Inflammatory macrophage treated with lipopolysaccharide for 4 hours (primary cell): ENCODE data around the gene PUM1.
"Not testable (repeated sequence)": the region's sequence is repeated elsewhere in the genome, so short reads cannot be mapped to it uniquely, and the experiment has no call there.

Experiments
- DNase-seq: peaks from one replicate; pipeline ENCODE4 v3.0.0-alpha.2; 2020

The PUM1 gene

DNA sequence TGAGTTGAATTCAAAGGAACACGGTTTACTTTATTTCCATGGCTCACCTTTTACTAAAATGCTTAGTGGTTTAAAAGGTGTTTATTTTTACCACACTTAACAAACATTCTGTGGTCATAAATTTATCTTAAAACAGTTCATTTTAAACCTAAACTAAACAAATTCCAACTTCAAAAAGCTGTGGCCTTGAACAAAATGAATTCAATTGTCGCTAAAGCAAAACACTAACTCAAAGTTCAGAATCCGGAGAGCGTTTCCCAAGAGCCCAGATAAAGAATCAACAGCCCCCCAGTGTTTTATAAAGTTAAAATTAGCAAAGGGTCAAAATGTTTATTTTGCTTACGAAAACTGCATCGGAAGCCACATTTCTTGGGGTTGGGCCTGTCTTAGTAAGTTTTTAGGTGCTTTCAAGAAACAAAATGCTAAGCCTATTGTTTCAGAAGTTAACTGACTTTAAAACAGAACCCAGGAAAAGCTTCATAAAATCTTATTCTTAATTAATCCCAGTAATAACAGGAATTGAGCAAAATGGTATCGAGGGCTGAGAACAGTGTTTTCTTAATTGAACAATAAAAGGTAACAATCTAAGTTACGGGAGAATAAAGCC, 1.3 kb downstream of the PUM1 start:
- DNase-seq: no peak

- peak; percentile 9 for DNase-seq
Observed at GRCh38 chr1:31063631-31064030, 1.9 kb downstream of the PUM1 start.

GRCh38 chr1:31062867-31063380, 2.6 kb downstream of the PUM1 start:
- peak; percentile 36 for DNase-seq

- not testable (repeated sequence) for DNase-seq
Observed at GRCh38 chr1:31062162-31062866, 3.2 kb downstream of the PUM1 start.

- no peak for DNase-seq
Observed at GRCh38 chr1:31058012-31058411, 7.5 kb downstream of the PUM1 start.

GRCh38 chr1:31055953-31056352, 9.6 kb downstream of the PUM1 start:
- no peak for DNase-seq

GRCh38 chr1:31055501-31055900, 10.0 kb downstream of the PUM1 start:
- no peak for DNase-seq

DNA sequence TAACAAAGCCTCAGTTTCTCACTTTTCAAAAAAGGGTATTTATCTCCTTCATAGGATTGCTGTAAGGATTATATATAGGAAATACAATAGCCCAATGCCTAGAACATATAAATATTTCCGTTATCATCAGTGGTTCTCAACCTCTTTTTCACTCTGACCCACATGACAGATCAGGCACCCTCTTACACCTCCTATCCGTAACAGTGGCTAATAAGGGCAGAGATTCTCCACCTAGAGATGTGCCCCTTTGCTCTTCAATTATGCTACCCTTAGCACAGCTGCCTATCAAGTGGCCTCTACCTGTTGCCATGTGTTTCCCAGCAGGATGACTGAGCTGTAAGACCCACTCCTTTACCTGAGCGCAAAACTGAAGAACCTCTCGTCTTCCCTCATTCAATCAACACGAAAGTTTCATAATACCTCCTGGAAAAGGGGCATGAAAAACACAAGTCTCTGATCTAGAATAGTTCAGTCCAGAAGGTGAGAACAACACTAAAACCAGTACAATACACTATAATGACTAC, 10.5 kb downstream of the PUM1 start:
- no peak for DNase-seq

DNA sequence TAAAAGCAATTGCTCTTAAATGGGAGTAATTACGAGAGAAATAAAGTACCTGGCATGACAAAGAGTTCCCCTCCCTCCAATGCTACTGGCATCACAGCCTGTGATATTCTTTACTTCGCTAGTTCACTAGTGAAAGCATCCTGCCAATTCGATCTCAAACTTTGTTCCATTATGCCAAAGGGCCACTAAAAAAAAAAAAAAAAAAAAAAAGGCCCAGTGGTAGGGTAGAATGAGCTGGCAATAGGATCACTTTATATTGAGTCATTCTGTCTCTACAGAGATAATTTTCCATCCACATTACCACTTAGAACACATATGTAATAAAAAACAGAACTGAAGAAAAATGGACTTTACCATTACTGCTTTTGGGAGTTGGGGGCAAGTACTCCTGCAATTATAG, 11.2 kb downstream of the PUM1 start:
- DNase-seq: peak; percentile 7

GRCh38 chr1:31052613-31053012, 12.9 kb downstream of the PUM1 start:
- DNase-seq: not testable (repeated sequence)

DNA sequence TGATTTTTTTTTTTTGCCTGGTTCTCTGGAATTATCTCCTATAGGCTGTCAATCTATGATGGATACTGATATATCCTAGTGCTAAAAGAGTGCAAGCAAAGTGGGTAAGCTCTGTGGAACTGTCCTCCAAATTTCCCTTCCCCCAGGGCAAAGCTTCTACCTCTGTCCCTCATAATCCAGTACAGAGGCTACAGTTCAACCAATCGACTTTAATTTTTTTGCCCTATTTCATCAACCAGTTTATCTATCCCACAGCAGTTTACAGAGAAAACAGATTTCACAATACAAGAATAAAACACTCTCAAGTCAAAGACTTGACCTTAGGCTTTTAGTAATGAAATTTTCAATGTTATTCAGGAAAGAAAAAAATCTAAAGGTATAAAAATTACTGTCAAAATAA, 13.9 kb downstream of the PUM1 start:
- DNase-seq: no peak

GRCh38 chr1:31047507-31047906, 18.0 kb downstream of the PUM1 start:
- not testable (repeated sequence) for DNase-seq

GRCh38 chr1:31043631-31044030, 21.9 kb downstream of the PUM1 start:
- no peak for DNase-seq

DNA sequence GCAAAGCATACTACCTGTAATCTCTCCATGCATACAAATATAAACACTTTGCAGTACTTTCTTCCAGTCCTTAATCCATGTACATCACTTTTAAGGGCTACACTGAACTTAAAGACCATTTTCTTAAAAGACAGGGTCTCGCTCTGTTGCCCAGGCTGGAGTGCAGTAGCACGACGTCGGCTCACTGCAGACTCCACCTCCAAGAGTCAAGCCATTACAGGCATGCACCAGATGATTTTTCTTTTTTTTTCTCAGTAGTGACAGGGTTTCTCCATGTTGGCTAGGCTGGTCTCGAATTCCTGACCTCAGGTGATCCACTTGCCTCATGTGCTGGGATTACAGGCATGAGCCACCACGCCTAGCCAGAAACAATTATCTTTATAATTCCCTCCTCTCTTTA, 22.9 kb downstream of the PUM1 start:
- no peak for DNase-seq

- DNase-seq: no peak
Observed at GRCh38 chr1:31041529-31041928, 24.0 kb downstream of the PUM1 start.

GRCh38 chr1:31040038-31040437, 25.5 kb downstream of the PUM1 start:
- DNase-seq: no peak

DNA sequence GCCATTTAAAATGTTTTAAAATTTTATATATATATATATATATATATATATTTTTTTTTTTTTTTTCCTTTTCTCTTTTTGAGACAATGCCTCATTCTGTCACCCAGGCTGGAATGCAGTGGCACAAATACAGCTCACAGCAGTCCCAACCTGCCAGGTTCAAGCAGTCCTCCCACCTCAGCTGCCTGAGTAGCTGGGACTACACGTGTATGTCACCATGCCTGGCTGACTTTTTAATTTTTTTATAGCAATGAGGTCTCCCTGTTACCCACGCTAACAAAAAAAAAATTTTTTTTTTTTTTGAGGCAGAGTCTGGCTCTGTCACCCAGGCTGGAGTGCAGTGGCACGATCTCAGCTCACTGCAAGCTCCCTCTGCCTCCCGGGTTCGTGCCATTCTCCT, 26.6 kb downstream of the PUM1 start:
- DNase-seq: not testable (repeated sequence)

DNA sequence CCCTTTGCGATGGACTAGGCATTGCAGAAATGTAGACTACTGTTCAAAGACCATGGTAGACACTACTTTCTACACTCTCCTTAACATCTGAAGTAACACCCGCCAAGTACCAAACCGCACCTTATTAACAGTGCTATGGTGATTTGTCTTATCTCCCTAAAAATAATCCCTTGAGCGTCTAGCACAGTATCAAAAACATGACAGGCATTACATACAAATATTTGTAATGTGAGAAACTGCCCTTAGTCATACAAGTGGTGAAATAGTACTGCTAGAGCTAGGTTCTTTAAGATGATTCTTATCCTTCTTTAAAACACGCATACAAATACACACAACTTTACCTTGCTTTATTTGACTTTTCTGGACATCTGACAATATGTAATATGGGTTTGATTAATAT, 27.2 kb downstream of the PUM1 start:
- DNase-seq: no peak

DNA sequence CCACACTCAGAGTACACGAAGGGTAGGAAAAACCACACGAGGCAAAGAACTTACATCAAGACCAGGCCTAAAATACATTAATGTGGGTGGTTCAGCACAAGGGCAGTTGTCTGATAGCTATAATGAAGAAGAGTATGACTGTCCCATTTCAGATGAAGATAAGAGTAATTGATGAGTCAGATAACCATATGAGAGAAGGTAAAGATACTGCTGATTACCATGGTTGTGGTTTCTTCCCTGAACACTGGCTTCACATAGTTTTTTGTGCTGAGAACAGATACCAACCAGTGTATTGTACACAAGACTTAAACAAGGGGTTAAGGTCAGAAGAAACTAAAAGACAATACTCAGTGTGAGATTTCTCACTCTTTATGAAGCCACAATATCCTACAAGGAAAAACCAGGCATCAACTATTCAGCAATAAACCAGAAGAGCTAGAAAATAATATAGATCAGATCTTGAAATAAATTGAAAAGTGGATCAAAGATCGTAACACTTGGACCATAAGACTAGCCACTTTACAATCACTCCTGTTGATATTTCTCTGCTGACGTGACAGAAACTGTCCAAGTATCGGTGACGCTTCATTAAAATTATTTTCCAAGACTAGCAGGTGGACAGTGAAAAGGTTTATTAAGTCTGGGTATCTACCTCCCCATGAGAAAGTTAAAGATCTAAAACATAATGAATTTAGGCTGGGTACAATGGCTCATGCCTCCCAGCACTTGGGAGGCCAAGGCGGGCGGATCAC, 28.6 kb downstream of the PUM1 start:
- no peak for DNase-seq

- no peak for DNase-seq
Observed at GRCh38 chr1:31033598-31033997, 31.9 kb downstream of the PUM1 start.

DNA sequence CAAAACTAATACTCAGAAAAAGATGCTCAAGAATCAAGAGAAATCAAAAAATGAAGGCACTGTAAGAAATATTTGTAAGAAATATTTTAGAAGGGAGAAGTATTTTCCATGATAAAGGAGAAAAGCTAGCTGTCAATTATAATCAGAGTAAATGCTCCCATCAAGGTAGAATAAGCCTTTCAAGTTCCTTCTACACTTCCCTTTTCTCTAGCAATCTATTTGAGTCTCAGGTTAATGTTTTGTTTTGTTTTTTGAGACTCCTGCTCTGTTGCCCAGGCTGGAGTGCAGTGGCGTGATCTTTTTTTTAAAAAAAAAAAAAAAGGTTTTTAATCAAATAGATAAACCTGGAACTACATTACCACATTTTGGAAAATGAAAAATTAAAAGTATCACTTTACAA, 33.3 kb downstream of the PUM1 start:
- no peak for DNase-seq

DNA sequence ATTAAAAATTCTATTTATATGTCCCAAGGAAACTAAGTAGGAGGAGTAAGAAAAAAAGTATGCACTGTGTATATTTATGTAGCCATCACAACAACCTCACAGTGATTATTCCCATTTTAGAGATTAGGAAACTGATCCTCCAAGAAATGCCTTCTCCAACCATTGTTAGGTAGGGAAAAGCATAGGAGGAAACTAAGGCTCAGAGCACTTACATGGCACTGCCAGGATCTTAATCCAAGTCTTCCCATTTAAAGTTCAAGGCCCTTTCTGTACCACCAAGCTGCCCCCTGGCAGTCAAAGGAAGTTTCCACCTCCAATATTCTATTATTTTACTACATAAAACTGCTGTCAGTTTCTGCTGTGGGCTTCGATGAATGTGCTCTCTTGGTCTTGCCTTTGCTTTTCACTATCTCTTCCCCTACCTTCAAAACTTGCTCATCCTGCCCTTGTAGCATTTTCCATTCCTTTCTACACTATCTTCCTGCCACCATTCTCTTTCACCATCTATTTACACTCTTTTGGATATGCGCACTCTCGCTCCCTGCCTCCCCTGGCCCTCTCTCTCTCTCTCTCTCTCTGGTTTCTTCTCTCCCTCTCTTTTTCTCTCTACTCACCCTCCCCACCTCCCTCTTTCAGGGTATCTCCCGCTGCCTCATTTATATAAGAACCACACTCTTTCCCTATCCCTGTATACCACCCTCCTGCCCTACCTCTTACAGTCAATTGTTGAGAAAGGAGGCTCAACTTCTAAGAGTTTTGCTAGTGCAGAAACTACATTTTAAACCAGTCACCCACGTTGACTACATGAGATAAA, 34.0 kb downstream of the PUM1 start:
- no peak for DNase-seq

DNA sequence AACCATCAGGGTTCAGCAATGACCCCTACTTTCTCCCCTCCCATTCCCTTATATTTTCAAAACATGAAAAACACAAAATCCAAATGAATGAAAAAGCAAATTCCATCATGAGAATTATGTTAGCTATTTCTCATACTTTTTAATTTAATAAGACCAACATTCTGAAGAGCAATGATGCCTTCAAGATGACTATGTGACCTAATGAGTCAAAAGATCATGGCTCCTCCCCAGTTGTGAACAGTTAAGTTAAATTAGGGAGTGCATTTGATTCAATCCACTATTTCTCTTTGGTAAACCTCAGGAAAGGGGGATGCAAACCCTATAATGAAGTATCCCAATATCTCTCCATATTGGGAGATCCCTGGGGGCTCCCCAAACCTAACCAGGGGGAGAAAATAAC, 36.5 kb downstream of the PUM1 start:
- DNase-seq: no peak
